ENCODE measurements around the gene GSTM2.

GRCh38 chr1:109642626-109643025, 25.2 kb upstream of the GSTM2 start:
- TF ChIP-seq CTCF (IDR thresholded peaks at IDR 0.05) (no peak), POLR2A (IDR thresholded peaks at IDR 0.05) (no peak)
